ENCODE measurements around the gene GBA2.

Gene GBA2

DNA sequence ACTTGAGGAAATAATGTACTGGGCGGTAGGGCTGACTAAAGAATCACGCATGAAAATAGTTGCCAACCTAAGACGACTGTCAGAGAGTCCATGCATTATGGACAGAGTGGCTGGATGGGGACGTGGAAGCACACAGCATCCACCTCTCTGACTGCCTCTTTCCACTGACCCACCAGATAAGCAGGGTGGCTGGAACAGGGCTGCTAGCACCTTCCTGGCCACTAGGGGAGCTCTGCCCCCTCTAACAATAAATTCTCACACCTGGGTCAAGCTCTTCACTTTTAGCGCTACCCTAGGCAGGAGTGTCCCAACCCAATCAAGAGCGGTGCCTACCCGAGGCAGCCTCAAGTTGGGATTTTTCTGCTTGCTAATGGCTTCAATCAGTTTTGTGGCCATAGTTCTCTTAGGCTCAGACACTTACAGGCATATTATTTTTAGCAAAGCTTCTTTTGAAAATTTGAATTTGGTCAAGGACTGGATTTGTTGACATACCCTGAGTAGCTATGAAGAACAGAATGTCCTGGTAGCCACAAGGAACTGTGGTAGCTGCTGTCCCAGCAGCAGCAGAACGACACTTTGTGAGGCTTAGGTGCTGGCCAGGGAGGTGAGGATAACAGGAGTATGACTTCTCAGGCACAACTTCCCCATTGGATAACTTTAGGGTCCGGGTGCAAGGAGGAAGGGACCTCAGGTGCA lies 52.4 kb downstream of the GBA2 start:
- peak in 27 of 58 donors; percentile 2 to 48 (median 13) for DNase-seq

DNA sequence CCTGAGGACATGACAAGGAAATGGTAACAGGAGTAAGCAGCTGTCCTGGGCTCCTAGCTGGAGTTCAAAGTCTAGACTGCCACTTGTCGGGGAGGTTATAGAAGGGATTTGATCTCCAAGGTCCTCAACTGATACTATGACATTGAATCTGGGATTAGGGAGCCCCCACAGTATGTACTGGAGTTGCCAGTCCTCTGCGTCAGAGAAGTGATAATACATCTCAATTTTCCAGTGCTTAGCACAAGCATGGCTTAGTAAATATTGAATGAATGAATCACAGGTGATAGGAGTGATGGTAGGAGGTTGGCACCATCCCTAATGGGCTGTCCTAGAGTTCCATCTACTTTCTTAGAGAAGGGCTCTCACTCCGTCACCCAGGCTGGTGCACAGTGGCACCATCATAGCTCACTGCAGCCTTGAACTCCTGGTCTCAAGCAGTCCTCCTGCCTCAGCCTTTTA lies 53.1 kb downstream of the GBA2 start:
- DNase-seq, result no peak

DNA sequence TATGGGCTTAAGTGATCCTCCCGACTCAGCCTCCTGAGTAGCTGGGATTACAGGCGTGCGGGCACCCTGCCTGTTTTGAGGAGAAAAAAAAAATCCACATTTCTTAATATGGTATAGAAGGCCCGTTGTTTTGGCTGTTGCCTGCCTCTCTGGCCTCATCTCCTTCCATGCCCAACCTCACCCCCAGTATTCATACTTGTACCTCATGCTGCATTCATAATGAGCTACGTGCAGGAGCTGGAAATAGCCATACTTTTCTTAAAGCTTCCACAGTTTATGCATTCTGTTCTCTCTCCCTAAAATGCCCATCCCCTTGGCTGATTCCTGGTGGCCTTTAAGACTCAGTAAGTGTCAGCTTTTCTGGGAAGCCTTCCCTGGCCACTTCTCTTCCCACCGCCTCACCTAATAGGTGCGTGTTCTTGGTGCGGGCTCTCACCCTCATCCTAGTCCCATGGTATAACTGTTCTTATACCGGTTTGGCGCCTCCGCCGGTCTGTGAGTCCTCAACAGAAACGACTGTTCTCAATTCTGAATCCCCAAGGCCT lies 57.2 kb downstream of the GBA2 start:
- no peak for DNase-seq

DNA sequence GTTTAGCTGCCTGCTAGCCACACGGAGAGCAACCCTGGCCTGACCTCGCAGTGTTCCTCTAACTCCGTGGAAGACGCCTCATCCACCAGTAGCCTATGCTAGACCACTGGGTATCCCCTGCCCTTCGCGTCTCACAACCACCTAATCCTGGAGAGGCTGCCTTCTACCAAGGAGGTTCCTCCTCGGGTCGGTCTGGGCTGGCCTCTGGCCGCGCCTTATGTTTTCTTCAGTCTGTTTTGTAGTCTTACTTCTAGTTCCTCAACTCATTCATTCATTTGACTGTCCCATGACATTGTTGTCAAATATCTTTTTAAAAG lies 57.7 kb downstream of the GBA2 start:
- DNase-seq, result peak in 1 of 58 donors; percentile 14

DNA sequence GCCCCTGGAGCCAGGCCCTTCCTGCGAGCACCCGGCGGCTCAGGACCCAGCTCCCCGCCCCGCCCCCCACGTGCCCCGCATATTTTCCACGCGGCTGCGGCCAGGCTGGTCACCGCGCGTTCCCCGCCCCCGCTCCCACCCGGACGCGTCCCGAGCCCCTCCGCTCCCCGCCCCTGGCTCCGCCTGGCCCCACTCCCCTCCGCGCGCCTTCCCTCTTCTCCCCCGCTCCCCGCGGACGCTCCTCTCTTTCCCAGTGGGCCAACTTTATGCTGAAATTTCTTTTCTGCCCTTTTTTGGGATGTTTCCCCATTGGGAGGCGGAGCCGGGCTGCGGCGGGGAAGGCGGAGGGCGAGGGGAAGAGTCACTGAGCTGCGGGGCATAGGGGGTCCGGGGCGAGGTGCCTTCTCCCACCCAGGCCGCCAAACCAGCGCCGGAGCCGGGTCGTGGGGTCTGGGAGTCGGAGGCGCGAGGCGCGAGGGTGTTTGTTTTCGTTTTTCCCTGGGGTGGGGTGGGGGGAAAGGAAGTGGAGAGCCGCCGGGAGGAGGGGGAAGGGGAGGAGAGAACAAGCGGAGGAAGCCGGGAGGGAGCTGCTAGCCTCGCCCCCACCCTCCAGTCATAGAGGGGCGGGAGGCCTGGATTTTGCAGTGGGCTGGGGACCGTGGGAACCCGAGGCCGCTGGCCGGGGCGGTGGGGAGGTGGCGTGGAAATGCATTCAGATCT lies 58.3 kb downstream of the GBA2 start:
- peak in 43 of 58 donors; percentile 7 to 59 (median 30) for DNase-seq

DNA sequence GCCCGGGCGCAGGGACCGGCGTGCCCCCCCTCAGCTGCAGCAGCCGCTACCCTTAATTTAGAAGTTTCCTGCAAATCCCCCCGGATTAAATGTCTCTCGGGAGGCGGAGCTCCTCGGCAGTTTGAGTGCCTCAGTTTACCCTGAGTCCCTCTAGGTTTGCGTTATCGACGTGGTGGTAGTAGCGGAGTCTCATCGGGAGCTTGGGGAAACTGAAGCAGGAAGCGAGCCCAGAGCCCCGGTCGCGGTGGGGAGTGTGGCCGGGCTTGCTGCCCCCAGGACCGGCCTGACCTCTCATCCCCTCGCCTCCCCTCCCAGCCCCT lies 58.8 kb downstream of the GBA2 start:
- DNase-seq, result peak in 1 of 58 donors; percentile 52

DNA sequence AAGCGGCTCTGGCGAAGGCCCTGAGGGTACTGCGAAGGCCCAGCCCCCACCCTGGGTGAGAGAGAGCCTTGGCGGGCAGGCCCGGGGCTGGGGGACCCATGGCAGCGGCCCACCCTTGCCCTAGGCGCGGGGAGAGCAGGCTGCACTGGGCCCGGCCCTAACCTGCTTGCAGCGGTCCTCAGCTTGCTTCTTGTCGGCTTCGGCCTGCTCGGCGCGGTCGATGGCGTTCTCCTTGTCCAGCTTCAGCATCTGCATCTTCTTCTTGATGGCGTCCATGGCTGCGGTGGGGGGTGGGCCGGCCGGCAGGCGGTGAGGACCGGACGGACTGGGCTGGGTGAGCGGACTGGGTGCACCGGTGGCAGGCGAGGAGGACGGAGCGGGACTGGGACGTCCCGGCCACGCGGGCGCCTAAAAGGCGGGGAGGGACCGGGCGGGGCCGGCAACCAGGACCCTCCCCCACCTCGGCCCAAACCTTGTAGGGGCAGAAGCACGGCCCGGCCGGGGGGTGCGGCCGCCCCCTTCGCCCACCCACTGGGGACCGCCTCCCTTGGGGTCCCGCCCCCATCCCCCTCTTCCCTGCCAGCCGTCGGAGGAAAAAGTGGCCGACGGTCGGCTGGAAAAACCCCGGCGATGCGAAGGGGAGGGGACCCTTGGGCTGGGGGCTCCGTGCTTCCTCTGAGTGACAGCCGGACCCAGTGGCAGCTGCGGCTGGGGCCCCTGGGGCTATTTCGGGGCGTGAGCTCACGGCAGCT lies 59.3 kb downstream of the GBA2 start, which contains the start of gene TPM2:
TPM2 (minus strand) TSS at position 384 of the 752 bp plus-strand sequence; CDS start at position 276, 108 bp downstream.
- DNase-seq, result peak in 2 of 58 donors; percentile 5 to 10

DNA sequence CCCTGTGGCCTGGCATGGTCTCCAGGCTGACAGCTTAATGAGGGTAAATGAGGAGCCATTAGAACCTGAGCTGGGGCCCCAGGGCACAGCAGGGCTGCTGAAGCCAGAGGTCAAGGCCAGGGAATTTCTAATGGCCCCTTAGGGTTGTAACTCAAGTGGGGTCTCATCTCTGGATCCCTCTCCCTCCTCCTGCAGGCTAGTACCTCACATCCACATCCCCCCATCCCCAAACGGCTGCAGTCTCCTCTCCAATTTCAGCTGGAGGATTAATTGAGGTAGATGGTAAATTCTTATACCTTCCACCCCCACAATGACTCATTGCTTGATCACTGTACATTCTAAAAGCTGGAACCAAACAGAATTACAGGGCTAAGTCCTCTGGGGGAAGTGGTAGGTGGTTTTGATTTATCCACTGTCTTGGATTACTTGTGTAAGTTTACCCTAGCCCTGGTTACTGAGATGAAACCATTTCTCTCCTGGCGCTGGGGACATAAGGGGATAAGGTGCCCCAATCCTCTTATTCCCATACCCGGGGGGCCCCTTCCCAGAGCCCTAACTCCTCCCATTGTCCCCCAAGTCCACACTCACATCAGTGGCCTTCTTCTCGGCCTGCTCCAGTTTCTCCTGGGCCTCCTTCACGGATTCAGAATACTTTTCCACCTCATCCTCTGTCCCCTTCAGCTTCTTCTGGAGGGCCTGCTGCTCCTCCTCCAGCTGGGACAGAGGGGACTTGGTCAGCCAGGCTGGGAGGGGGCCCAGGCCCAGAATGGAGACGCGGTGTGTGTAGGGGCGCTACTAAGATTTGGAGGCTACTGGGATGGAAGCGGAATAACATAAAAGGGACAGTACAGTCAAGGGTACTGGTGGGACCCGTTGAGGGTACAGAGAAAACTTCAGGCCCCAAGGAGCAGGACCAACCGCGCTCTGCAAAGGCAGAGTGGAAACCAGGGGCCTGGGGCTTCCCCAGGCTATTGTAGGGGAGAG lies 60.2 kb downstream of the GBA2 start:
- peak in 2 of 58 donors; percentile 13 to 22 for DNase-seq

DNA sequence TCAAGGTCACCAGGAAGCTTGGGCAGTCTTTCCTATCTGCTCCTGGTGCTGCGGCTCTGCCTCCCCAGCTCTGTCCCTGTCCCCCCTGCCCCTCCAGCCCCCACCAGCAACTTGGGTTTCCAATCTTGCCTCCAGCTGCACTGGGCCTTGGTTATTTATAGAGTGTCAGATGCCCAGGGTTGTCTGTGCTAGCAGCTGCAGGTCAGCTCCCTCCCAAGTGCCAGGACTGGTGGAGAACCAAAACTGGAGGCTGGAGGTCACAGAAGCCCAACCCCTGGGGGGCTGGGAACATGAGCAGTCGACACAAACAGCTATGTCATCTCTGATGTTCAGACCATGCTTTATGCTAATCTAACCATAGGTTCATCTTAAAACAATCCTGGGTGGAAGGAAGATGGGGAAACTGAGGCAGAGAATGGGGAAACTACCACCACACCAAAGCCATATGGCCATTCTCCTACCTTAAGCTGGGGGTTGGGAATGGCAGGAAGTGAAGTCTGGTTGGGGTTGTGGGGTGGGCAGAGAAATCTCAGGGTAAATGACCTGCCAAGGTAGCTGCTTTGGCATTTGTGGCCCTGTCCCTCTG lies 61.0 kb downstream of the GBA2 start:
- DNase-seq, result peak in 1 of 58 donors; percentile 13

DNA sequence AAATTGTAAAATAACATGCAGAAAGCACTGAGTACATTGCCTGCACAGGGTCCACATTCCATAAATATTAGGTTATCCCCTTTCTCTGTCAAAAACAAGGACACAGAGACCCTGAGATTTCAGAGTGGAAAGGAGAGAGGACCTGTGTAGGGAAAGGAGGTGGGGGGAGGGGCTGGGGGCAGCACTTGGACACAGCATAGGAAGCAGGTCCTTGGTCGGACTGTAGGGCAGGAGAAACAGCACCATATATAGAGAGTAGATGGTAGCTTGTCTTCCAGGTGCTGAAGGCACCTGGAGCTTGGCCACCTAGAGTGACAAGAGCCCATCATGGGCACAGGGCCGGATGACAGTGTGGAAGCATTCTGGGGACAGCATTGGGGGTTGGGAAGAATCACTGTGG lies 61.7 kb downstream of the GBA2 start:
- DNase-seq, result no peak
